GM21447 (cell line): Measurements from ENCODE around the gene WWOX.
A peak's percentile ranks its signal among the peaks of the same experiment; 100 is the strongest.

ENCODE experiments used
- ATAC-seq: cut with Tn5 transposase; IDR thresholded peaks from one replicate; pipeline ENCODE4 v1.9.1; 2021; ENCODE audit not compliant: unreplicated experiment

The WWOX gene

DNA sequence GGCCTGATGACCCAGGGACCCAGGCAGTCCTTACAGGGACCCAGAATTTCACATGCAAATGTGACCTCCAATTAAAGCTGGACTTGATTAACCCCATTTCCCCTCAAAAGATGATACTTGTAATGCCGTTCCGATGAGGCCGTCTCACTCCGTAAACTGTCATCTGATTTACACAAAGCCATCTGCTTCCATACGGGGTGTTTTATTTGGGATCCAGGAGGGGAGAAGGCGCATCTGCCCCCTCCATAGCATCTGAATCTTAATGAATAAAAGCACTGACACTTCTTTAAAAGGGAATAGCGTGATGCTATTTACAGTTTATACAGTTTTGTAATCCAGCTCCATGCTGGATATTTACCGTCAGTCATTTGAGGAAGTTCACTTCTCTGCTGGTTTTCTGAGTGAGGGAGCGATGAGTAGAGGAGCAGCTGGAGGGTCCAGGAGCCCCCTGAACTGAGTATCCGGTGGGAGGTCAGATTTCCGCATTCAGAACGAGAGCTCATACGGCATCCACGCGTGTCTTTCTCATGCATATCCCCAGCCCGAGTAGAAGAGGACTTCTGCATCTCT is 452.7 kb downstream of the WWOX start:
- no peak for ATAC-seq

DNA sequence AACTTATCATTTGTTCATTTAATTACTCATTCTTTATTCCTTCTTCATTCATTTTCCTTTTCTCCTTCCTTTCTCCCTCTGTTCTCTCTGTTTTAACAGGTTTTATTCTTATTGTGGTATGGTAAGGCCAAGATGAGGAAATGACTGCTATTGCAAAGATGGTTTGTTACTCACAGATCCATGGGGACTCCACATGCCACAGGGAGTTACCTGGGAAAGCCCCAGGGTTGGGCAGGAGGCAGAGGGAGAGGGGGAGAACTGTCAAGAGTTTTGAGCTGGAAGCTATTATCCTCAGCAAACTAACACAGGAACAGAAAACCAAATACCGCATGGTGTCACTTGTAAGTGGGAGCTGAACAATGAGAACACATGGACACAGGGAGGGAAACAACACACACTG is 453.3 kb downstream of the WWOX start:
- ATAC-seq: no peak

DNA sequence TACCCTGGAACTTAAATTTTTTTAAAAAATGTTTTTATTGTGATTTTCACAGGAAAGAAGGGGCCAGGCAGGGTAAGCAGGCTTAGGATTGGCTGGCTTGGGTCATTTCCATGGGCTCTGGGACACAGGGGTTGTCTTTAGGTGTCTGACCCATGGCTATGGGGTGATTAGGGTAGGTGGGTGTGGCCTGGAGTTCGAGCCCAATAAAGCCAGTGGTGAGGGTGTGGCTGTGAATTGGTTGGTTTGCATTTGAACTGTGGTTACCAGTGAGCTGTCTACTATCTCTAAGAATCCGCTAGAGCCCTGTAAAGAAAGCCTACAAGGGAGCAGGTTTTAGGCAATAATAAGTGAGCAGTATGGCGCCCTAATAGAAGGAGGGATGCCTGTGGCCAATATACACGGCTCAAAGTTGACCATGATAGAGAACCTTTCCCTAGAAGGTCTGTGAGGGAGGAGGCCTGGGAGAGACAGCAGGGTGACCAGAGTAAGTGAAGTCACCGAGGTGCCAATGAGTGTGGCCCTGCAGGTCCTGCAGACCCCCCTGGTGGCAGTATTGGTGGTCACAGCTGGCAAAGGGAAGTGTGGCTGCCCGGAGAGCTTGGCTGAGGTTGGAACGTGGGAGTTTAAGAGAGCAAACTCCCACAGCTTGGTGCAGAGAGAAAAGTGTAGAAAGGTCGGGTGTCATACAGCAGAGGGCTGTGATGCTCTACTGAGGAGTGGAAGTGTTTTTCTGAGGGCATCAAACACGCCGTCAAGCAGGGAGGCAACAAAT is 454.0 kb downstream of the WWOX start:
- ATAC-seq: no peak

DNA sequence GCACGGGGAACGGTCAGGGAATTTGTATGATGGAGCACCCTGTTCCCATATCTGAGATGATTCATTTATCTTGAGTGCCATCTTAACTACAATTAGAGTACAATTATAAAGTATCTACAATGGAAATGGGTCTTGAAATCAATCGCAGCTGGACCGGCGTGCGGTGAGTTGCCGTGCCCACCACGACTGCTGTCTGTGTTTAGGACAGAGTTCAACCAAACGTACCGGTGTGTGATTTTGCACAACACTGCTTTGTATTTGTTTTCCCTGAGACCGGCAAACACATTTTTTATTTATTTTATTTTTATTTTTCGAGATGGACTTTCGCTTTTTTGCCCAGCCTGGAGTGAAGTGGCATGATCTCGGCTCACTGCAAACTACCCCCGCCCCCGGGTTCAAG is 457.0 kb downstream of the WWOX start:
- no peak for ATAC-seq

DNA sequence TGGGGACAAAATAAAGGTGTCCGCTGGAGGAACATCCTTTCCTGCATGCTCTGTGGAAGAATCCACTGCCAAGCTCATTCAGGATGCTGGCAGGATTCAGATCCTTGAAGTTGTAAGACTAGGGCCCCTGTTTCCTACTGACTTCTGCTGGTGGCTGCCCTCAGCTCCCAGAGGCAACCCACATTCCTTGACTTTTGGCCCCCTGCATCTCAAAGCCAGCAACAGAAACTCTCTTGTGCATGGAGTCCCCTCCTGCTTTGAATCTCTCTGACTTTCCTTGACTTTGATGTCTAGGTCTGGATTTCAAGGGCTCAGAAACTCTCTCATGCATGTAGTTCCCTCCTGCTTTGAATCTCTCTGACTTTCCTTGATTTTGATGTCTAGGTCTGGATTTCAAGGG is 461.5 kb downstream of the WWOX start:
- ATAC-seq: no peak

DNA sequence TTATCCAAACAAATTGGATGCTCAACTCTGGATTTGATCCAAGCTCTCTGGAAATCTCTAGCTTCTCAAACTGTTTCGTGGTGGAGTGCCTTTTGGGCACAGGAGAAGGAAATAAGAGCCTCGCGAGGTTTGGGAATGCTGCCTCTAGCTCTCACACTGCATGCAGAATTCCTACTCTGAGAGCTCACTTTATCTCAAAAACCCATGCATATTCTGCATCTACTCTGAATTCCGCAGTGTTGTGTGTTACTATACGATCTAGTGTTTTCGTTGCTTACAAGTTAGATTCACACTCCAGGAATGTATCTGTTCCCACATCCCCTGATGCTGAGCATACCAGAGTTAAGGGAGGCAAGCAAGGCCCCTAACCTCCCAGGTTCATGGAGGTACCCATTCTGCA is 462.7 kb downstream of the WWOX start:
- no peak for ATAC-seq

DNA sequence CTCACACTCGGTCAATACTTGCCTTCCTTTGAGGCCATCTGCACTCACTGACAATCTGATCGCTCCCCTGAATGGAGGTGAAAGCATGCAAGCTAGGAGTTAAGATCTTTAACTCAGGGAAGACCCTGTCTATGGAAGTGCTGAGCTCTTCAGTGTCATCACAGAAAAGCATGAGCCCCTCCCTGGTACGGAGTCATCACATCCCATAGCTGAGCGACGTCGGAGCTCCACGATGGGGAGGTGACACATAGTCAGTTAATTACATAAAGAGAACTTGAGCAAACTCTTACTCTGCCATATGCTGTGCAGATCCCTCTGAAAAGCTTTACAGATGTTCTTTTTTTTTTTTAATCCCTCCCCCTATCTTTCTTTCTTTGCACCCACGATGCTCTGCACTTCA is 463.2 kb downstream of the WWOX start:
- no peak for ATAC-seq

DNA sequence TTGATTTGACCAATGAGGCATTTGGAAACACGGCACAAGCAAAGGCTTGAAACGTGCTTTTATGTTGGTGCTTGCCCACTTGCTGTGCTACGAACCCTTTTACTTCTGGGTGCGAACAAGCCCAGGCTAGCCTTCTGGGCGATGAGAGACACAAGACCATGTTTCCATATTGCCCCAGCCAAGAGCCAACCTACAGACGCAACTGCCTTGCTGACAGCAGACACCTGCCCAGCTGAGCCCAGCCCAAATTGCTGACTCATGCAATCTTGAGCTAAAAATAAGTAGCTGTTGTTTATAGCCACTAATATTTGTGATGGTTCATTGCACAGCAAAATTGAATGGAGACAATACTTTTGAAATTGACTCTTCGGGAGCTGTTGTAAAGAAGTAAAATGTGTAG is 464.5 kb downstream of the WWOX start:
- no peak for ATAC-seq

DNA sequence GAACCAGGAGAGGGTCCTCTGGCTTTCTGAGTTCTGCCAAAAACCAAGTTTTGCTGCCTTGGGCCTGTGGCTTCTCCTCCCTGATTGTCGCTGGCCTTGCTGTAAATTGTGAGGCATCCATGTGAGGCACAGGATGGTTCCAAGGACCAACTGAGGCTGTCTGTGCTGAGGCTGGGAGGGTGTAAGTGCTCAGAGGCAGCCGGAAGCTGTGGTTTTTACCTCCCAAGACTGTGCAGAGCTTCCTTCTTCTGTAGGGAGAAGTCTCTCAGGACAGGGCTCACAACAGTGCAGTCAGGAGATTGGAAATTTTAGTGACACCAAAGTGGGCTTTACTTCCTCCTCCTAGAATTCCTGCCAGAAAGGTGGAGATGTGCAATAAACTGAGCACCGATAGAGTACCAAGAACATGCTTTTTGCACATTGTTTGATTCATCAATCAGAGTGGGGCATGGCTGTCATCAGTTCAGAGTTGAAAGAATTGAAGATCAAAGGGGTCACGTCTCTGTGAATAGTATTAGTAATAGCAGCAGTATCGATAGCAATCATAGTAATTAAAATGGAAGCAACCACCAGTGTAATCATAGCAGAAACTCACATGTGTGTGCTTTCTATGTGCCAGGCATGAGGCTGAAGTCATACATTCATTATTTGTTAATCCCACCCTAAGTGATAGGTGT is 467.1 kb downstream of the WWOX start:
- no peak for ATAC-seq

DNA sequence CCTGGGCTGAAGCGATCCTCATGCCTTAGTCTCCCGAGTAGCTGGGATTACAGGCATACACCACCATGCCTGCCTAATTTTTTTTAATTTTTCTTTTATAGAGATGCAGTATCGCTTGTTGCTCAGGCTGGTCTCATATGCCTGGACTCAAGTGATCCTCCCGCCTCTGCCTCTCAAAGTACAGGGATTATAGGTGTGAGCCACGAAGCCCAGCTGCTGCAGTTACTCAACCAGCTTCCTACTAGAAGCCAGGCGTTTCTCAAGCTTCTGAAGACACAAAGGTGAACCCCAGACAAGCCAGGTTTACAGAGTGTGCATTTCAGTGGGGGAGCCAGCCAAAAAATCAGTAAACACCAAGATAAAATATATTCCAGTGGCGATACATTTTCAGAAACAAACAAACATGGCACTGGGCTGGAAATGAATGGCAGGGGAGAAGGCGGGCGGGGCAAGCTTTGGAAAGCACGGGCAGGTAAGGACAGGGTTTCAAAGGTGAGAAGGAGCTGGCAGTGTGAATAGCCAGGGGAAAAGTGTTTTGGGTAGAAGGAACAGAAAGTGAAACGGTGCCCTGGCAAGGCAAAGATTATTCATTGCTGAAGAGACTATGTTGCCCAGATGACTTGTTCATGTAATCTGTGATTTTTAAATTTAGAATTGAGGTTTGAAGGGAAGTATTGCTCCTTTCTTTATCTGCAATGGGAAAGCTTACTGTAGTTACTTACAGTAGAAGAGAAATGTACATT is 471.1 kb downstream of the WWOX start:
- peak; percentile 58 for ATAC-seq

DNA sequence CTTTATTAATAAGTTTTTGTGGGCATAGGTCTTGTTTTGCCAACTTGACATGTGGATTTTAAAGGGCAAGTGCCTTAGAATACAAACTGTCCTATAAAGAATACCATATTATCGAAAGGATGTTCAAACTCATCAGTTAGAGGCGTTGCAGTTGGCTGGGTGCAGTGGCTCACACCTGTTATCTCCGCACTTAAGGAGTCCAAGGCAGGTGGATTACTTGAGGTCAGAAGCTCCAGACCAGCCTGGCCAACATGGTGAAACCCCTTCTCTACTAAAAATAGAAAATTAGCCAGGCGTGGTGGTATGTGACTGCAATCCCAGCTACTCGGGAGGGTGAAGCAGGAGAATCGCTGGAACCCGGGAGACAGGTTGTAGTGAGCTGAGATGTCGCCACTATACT is 472.0 kb downstream of the WWOX start:
- no peak for ATAC-seq

DNA sequence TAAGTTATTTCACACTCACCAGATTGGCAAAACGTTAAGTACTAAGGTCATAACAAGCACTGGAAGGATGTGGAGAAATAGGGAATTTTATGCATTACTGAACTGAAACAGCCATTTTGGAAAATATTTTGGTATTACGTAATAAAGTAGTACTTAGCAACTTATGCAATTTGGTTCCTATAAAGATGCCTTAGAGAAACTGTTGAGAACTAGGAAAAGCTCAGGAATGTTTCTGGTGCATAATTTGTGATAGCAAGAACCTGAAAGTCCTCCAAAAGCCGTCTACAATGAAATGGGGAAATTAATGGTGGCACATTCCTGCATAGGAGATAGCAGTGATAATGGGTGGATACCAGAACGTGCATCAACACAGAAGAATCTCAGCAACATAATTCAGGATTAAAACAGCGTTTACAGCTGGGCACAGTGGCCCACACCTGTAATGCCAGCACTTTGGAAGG is 472.5 kb downstream of the WWOX start:
- ATAC-seq: no peak

DNA sequence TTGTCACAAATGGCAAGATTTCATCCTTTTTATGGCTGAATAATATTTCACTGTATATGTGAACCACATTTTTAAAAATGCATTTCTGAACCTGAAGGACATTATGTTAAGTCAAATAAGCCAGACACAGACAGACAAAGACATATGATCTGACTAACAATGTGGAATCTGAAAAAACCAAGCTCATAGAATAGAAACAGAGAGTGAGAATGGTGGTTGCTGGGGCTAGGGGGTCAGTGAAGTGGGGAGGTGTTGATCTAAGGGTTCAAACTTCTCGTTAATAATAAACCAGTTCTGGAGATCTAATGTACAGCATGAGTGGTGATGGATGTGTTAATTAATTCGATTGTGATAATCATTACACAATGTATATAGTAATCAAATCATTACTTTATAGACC is 475.1 kb downstream of the WWOX start:
- ATAC-seq: peak; percentile 62

DNA sequence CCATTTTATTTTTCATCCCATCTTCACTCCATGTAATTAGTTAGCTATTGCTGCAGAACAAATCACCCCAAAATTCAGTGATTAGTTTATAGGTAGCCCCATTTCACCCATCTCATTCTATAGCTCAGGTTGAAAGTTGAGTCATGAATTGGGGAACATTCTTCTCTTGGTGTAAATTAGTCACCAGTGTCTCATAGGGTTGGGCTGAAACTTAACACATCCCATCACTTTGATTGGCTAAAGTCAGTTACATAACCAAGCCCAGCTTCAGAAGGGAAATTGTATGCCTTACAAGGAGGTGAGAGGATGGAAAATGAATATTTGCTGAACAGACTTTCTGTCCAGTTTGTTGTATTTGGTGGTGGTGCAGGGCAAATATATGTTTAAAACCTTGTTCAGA is 477.5 kb downstream of the WWOX start:
- peak; percentile 44 for ATAC-seq

DNA sequence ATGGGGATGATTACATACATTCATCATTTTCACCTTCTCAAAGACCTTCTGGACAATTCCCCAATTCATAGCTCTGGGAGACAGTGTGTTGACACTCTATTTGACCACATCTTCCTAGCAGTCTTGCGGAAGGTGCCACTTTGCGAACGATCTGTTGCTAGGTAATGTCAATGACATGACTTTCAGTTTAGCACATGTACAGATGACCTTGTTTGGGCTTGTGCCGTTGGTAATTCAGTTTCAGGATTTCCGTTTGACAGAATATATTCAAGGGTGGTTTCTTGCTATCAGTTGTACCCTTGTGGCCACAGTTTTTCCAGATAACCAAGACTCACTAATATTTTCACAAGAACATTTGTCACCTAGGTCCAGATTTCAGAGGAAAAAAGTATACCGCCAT is 478.2 kb downstream of the WWOX start:
- no peak for ATAC-seq

DNA sequence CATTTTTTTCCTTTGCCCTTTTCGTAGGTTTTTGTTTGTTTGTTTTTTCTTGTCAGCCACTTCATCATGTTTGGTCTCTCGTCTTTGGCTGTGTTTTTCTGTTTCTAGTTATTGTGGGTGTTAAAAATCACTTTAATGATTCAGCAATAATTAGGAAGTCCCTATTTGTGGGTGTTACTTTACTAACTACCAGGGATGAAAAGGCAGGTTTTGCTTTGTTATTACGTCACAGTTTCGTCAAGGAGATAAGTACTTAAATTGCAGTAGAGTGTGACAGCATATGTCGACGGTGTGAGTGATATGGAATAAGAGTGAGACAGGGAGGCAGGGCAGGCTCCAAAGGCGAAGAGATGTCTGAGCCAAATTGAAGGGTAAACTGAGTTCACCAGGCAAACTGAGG is 479.6 kb downstream of the WWOX start:
- no peak for ATAC-seq

DNA sequence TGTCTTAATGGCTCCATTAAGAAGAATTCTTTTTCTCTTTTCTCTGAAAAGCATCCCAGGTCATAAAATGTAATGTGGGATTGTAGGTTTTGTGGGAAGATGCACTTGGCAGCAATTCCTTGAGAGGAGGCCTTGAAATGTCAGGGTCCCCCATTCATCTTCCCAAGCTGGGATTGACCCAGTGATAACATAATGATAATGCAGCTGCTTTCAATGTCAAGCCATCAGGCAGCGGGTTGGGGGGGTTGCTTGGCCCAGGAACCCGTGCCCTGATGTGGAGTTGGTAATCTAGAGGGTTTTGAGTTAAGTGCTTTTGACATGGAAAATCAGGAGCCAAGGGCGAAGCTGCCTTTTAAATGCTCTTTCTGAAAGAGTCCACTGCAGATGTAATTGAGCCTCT is 484.0 kb downstream of the WWOX start:
- ATAC-seq: no peak

DNA sequence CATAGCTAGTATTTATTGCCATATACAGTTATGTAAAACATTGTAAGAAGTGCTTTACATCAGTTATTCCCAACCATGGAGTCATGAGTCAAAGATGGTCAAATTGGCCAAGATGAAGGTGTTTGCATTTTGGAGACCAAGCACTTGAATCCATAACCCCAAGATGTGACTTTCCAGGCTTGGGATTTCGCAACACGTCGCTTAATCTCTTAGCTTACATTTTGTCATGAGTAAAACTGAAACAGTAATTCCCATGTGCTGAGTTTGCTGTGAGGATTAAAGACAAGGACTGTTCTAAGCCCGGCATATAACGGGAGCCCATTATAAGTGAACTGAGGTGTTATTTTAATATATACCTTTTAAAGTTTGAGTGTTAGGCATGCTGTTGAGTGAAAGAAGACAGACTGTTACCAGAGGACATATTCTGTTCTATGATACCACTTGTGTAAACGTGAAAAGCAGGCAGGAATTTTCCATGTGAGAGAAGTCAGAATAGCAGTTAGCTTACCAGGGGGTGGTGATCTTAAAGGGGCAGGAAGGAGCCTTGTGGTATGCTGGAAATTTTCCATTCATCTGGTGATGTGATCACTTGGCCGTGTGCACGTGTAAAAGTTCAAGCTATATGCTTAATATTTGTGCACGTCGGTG is 484.9 kb downstream of the WWOX start:
- ATAC-seq: no peak

DNA sequence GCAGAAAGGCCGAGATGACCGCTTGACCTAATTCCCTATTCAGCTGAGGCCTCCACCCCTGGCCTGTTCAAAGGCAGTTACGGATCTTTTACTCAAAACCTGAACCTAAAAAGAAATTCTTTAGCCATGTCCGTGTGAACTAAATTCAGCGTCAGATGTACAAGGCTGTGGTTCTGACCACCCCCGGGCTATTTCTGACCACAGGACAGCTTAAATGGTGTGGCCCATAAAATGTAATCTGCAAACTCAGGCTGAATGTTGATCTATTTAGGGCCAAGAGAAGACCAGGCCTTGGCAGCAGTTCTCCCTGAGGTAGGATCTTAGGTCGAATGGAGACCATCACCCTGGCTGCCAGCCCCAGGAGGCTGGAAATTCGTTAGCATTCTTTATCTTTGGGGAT is 485.5 kb downstream of the WWOX start:
- no peak for ATAC-seq

DNA sequence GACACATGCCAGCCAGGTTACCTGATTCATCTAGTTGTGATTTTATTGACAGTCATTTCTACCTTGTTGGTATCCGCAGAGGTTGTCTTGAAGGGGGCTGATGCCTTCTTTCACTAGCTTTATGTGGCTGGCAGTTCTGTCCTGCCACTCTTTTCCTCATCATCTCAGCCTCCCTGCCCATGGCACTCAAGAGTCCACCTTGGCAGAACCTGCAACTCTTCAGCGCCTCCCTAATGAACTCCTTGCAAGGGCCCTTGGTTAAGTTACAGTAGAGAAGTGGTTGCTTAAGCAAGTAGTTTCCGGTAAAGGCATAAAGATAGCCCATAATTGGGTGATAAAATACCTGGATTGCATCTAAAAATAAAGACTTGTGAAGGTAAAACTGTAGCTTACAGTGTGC is 489.9 kb downstream of the WWOX start:
- ATAC-seq: no peak

DNA sequence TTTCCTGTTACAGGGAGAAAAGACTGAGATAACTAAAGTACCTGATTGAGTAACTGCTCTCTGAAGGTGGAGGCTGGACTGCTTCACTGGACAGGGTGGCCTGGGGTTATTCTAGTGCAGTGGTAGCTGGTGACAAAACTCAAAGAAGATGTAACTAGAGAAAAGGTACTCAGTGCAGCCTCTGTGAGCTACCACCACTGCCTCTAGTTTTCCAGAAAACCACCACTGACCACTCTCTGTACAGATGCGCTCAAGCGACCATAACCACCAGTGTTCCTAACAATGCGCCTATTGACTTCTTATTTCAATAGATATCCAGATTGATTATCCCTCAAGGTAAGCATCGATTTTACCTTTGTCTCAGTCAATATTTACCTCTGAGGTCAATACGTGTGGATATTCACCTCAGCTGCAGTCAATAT is 492.2 kb downstream of the WWOX start:
- ATAC-seq: no peak
